ENCODE measurements around the gene AMH. TPM values are rescaled to one million over a fixed set of nuclear protein-coding genes. Genes with fewer than 3 reads are reported as not detected.

The AMH gene
- total and polyA plus RNA-seq, 11 donors: 0.10 to 1.1 (median 0.57) TPM; not detected in 4

DNA sequence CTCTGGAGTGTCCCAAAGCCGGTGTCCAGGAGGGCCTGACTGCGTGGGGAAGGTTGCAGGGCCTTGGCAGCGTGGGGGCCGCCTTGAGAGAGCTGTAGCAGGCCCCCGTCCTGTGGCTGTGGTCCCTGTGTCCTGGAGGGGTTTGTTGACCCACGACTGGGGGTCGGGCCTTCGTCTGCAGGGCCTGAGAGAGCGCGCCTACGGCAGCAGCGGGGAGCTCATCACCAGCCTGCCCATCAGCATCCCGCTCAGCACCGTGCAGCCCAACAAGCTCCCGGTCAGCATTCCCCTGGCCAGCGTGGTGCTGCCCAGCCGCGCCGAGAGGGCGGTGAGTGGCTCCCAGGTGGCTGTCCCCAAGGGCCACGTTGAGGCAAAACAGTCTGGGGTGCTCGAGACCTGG lies 31.5 kb upstream of the AMH start:
- WGBS, 4 donors: 94 to 97% (median 96%) methylated on average over 13 to 22 of the region's 22 CpGs
- H3K9me3 ChIP-seq: no peaks in the 10 kb centered on the region
- ATAC-seq: no peak

GRCh38 chr19:2219726-2220125 lies 29.4 kb upstream of the AMH start:
- no peak for TF ChIP-seq CTCF (IDR thresholded peaks at IDR 0.05)
- TF ChIP-seq POLR2A (IDR thresholded peaks at IDR 0.05): no peak
- no peak for DNase-seq
- Histone ChIP-seq H3K27me3 (no peaks in the 10 kb centered on the region), H3K4me3 (no peak overlapping the region), H3K4me1 (peaks cover 0 to 11% (median 0%) of the 10 kb centered on the region in 12 donors), H3K9me3 (no peaks in the 10 kb centered on the region), H3K36me3 (peaks cover 0 to 95% (median 77%) of the 10 kb centered on the region in 9 donors), H3K27ac (no peak overlapping the region)
- 95 to 96% (median 96%) methylated on average over 21 of the region's 21 CpGs for WGBS, 4 donors
- intact Hi-C loops (cut with DNase I): no loop called here
- ATAC-seq: no peak

More for the DNA sequence above, 31.5 kb upstream of the AMH start:
- DNase-seq: no peak
- no peak for TF ChIP-seq CTCF (IDR thresholded peaks at IDR 0.05)
- TF ChIP-seq POLR2A (IDR thresholded peaks at IDR 0.05): no peak
- Histone ChIP-seq H3K36me3 (peaks cover 0 to 97% (median 84%) of the 10 kb centered on the region in 9 donors), H3K4me1 (peaks cover 0 to 11% (median 0%) of the 10 kb centered on the region in 12 donors), H3K4me3 (no peak overlapping the region), H3K27me3 (no peaks in the 10 kb centered on the region), H3K27ac (no peak overlapping the region)
- intact Hi-C loops (cut with DNase I): no loop called here

GRCh38 chr19:2221250-2221831 lies 27.8 kb upstream of the AMH start:
- intact Hi-C loops (cut with DNase I): no loop called here
- 64 to 80% (median 74%) methylated on average over 14 to 20 of the region's 20 CpGs for WGBS, 4 donors
- TF ChIP-seq POLR2A (IDR thresholded peaks at IDR 0.05) (no peak), CTCF (IDR thresholded peaks at IDR 0.05) (no peak)
- Histone ChIP-seq H3K36me3 (peaks cover 0 to 95% (median 74%) of the 10 kb centered on the region in 9 donors), H3K4me3 (no peak overlapping the region), H3K4me1 (peaks cover 0 to 11% (median 0%) of the 10 kb centered on the region in 12 donors), H3K9me3 (no peaks in the 10 kb centered on the region), H3K27me3 (no peaks in the 10 kb centered on the region), H3K27ac (no peak overlapping the region)
- ATAC-seq (no peak), DNase-seq (no peak)

GRCh38 chr19:2221918-2222317 lies 27.2 kb upstream of the AMH start:
- ATAC-seq (no peak), DNase-seq (no peak)
- no peak overlapping the region for H3K4me3 ChIP-seq
- peaks cover 0 to 11% (median 0%) of the 10 kb centered on the region in 12 donors for H3K4me1 ChIP-seq
- TF ChIP-seq POLR2A (IDR thresholded peaks at IDR 0.05) (no peak), CTCF (IDR thresholded peaks at IDR 0.05) (peak in 9 of 12 donors; percentile 6 to 34 (median 17))
- intact Hi-C loops (cut with DNase I): no loop called here
- H3K27me3 ChIP-seq: no peaks in the 10 kb centered on the region
- 60 to 70% (median 70%) methylated on average over 13 to 20 of the region's 20 CpGs for WGBS, 4 donors
- peaks cover 0 to 95% (median 74%) of the 10 kb centered on the region in 9 donors for H3K36me3 ChIP-seq
- no peak overlapping the region for H3K27ac ChIP-seq
- H3K9me3 ChIP-seq: no peaks in the 10 kb centered on the region
